Panc1 (cell line): ENCODE data around the gene RIMBP2. TPM values are rescaled to one million over a fixed set of nuclear protein-coding genes. Genes with fewer than 3 reads are reported as not detected.

Source experiments
- ATAC-seq: fragments of 200-7000 bp; cut with Tn5 transposase; 2 replicates; pipeline ENCODE4 v1.9.1; 2020; ENCODE audit warnings: mild to moderate bottlenecking, moderate library complexity
- BruUV-seq: library from RNA; stranded (reverse); fragments of 400-500 nt; replicated peaks from 2 replicates; lab custom pipeline; 2021; lab: Mats Ljungman, UMichigan
- CTCF ChIA-PET: fragments of 300-600 bp; sonication (Branson Sonifier 250); formaldehyde crosslinking; loops from one replicate; lab custom pipeline; 2022; ENCODE audit warnings: antibody characterized with exemption; lab: Charles Lee
- POLR2A ChIA-PET: fragments of 300-600 bp; sonication (Branson Sonifier 250); formaldehyde crosslinking; loops from one replicate; lab custom pipeline; 2022; ENCODE audit warnings: antibody characterized with exemption; lab: Charles Lee
- DNase-seq: peaks from one replicate; pipeline ENCODE4 v3.0.0-alpha.2; 2010; ENCODE audit warnings: low read depth, low spot score
- H3K27ac ChIP-seq: 2 replicates; pipeline ENCODE4 v1.5.1; 2011; ENCODE audit warnings: mild to moderate bottlenecking, low read length, inconsistent platforms
- H3K27me3 ChIP-seq: fragments of 200-500 bp; sonication (Bioruptor generic); 2 replicates; pipeline ENCODE4 v1.6.0; 2014; ENCODE audit warnings: low read length, inconsistent platforms; ENCODE audit not compliant: control insufficient read depth, insufficient read depth
- H3K36me3 ChIP-seq: fragments of 200-500 bp; sonication (Bioruptor generic); 2 replicates; pipeline ENCODE4 v1.5.1; 2014; ENCODE audit warnings: inconsistent platforms, mild to moderate bottlenecking, low read length, moderate library complexity; ENCODE audit not compliant: control insufficient read depth, insufficient read depth
- H3K4me1 ChIP-seq: 2 replicates; pipeline ENCODE4 v1.5.1; 2011; ENCODE audit warnings: inconsistent platforms, mild to moderate bottlenecking, low read length, moderate library complexity; ENCODE audit not compliant: control insufficient read depth, insufficient read depth
- H3K4me3 ChIP-seq, 2 experiments: 2 replicates each; pipeline ENCODE4 v1.5.1; 2011 to 2012; ENCODE audit warnings: low read depth in 2 of 2, low read length in 2 of 2, mild to moderate bottlenecking in 2 of 2, inconsistent platforms in 1 of 2, moderate library complexity in 1 of 2
- H3K9me3 ChIP-seq: fragments of 200-500 bp; sonication (Bioruptor generic); 2 replicates; pipeline ENCODE4 v1.5.1; 2014; ENCODE audit warnings: low read depth, mild to moderate bottlenecking, inconsistent platforms, low read length, moderate library complexity; ENCODE audit not compliant: control insufficient read depth, insufficient read depth
- POLR2AphosphoS5 ChIP-seq: IDR thresholded peaks from 2 replicates; pipeline ENCODE4 v1.6.1; 2012; ENCODE audit warnings: mild to moderate bottlenecking, low read depth, low read length, moderate library complexity
- REST ChIP-seq, 2 experiments: IDR thresholded peaks; 2 replicates each; pipeline ENCODE4 v1.6.1; 2011 to 2012; ENCODE audit warnings: low read depth in 2 of 2, control low read depth in 1 of 2, low read length in 1 of 2, mild to moderate bottlenecking in 1 of 2, moderate library complexity in 1 of 2; ENCODE audit not compliant: insufficient read depth in 1 of 2
- SIN3A ChIP-seq: IDR thresholded peaks from 2 replicates; pipeline ENCODE4 v1.6.1; 2012; ENCODE audit warnings: low read depth, mild to moderate bottlenecking, low read length, moderate library complexity, borderline replicate concordance; ENCODE audit not compliant: insufficient read depth
- TCF7L2 ChIP-seq: IDR thresholded peaks from 2 replicates; pipeline ENCODE4 v1.6.1; 2011; ENCODE audit warnings: mild to moderate bottlenecking, low read depth, low read length, inconsistent platforms
- in situ Hi-C: cut with HindIII; loops from 2 replicates; pipeline ENCODE4 v1.10.0; 2016; ENCODE audit warnings: low sequenced_read_pairs, low pct_unique_long_range_greater_than_20kb
- intact Hi-C: fragments of 100-400 bp; cut with micrococcal nuclease; formaldehyde crosslinking; loops from one replicate; pipeline ENCODE4 v1.10.0; 2022; ENCODE audit not compliant: unreplicated experiment
- total RNA-seq: library from RNA; stranded (reverse); gene quantifications from one replicate; pipeline ENCODE4 v1.2.1, GENCODE V29; 2021; ENCODE audit not compliant: unreplicated experiment
- TF ChIP-seq, protein P1 (sequence below): fragments of 450-650 bp; IDR thresholded peaks from 2 replicates; pipeline ENCODE4 v1.5.1; 2017; ENCODE audit warnings: mild to moderate bottlenecking

Gene RIMBP2
- total RNA-seq, 1 experiment from 2014 or later = not detected

GRCh38 chr12:130669205-130669557 is 46.9 kb downstream of the RIMBP2 start:
- no peak for TF ChIP-seq REST (IDR thresholded peaks at IDR 0.05; ENCODE audit: insufficient read depth in 1 of 2, low read depth in 2 of 2, low read length in 1 of 2)
- POLR2A ChIA-PET = no interaction called here
- no peak for DNase-seq
- in situ Hi-C loops (no loop called here), intact Hi-C loops (no loop called here)
- no peaks in the 10 kb centered on the region for H3K4me1 ChIP-seq
- H3K36me3 ChIP-seq = no peaks in the 10 kb centered on the region
- peaks cover 5% of the 10 kb centered on the region; the same call in 1 of the 2 replicates for H3K27me3 ChIP-seq
- no TSS peak for BruUV-seq
- CTCF ChIA-PET = no interaction called here
- H3K4me3 ChIP-seq = no peak overlapping the region
- H3K9me3 ChIP-seq = no peaks in the 10 kb centered on the region
- H3K27ac ChIP-seq = no peak overlapping the region
- no peak for ATAC-seq

DNA sequence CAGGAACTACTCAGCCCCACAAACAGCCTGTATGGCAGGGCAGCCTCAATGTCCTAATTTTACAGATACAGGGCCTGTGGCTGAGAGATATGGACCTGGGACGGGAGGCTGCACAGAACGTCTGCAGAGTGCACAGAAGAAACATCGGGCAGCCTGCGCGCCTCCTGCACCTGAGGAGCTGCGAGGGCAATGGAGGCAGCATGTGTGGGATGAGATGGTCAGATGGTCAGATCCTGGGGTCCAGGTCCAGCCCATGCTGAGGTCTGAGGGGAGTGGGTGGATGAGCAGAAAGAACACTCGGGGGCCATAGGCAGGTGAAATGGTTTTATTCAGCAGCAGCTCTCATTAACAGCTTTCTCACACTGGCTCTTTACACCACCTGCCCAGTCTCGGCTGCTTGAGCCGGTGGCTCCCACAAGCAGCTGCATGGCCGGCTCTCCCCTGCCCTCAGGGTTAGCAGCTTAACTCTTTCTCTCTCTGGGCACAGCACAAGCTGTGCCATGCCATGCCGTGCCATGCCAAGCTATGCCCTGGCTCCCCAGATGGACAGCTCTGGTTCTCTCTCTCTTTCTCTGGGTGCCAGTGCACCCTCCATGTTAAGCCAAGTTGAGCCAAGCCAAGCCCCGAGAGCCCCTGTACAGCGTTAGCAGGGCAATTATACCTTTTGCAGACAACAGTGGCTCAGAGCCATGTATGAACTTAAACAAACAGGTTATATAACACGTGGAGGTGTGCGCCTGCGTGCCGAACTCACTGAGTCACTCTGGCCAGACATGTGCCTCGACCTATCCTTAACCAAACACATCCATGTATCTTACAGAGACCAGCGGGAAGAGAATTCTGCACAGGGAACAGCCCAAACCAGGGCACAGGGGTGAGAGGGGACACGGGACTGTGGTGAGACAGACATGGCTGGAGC is 47.6 kb downstream of the RIMBP2 start:
- no peak overlapping the region for H3K27ac ChIP-seq
- in situ Hi-C loops = no loop called here
- CTCF ChIA-PET = no interaction called here

More for the DNA sequence above, 47.6 kb downstream of the RIMBP2 start:
- POLR2A ChIA-PET = no interaction called here
- no peak for ATAC-seq
- no peaks in the 10 kb centered on the region for H3K36me3 ChIP-seq
- no peaks in the 10 kb centered on the region for H3K9me3 ChIP-seq
- H3K27me3 ChIP-seq = peaks cover 5% of the 10 kb centered on the region; the same call in 1 of the 2 replicates
- DNase-seq = no peak
- H3K4me1 ChIP-seq = no peaks in the 10 kb centered on the region
- TF ChIP-seq REST (IDR thresholded peaks at IDR 0.05; ENCODE audit: insufficient read depth in 1 of 2, low read depth in 2 of 2, low read length in 1 of 2) (no peak), SIN3A (no peak), POLR2AphosphoS5 (no peak), TCF7L2 (no peak)
- TF ChIP-seq, protein P1, sequence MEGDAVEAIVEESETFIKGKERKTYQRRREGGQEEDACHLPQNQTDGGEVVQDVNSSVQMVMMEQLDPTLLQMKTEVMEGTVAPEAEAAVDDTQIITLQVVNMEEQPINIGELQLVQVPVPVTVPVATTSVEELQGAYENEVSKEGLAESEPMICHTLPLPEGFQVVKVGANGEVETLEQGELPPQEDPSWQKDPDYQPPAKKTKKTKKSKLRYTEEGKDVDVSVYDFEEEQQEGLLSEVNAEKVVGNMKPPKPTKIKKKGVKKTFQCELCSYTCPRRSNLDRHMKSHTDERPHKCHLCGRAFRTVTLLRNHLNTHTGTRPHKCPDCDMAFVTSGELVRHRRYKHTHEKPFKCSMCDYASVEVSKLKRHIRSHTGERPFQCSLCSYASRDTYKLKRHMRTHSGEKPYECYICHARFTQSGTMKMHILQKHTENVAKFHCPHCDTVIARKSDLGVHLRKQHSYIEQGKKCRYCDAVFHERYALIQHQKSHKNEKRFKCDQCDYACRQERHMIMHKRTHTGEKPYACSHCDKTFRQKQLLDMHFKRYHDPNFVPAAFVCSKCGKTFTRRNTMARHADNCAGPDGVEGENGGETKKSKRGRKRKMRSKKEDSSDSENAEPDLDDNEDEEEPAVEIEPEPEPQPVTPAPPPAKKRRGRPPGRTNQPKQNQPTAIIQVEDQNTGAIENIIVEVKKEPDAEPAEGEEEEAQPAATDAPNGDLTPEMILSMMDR = no peak
- intact Hi-C loops = no loop called here
- no TSS peak for BruUV-seq
- H3K4me3 ChIP-seq = no peak overlapping the region
